Head of caudate nucleus (tissue), 42 donors: ENCODE measurements around the gene RSU1.
A peak's percentile ranks its signal among the peaks of the same experiment; 100 is the strongest.

Experiments used
- DNase-seq, 42 donors: peaks; one replicate each; pipeline versions ENCODE4 v3.0.0 to v3.0.0-alpha.2; 2020 to 2021; ENCODE audit warnings: mixed read lengths in 7 of 42
- intact Hi-C: fragments of 100-400 bp; cut with DNase I; formaldehyde crosslinking; loops from one replicate; pipeline ENCODE4 v1.15.0; 2022

Gene RSU1

DNA sequence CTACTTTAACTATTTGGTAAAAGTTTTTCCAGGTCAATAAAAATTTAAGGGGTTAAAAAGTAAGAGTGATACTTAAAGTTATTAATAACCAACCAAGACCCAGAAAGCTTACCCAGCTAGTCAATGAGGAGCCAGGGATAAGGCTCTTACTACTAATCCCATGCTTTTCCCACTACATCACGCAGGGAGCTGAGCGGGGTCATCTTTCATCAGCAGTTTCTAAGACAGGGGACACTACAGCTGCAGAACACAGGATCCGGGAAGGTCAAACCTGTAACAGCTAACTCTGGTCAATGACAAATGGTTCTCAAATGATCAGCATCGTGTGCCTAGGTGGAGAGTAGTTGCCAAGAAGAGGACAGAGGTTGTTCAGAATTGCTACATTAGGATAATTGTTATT is 65.1 kb downstream of the RSU1 start:
- no peak for DNase-seq
- intact Hi-C loops: no loop called here

DNA sequence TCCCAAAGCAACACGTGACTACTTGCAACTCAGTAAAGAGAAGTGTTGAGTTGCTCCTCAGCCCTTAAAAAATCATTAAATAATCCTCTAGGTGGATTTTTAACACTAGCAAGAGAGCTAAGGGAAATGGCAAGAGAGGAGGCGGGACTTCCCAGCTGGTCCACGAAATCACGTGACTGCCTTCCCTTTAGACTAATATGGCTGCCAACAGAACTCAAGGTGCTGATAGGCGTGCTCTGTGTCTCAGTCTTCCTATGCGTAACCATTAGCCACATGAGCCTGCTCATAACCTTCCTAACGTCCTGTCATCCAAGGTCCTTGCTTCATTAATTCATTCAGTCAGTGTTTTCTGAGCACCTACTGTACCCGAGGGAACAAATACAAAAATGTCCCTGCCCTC is 66.0 kb downstream of the RSU1 start:
- intact Hi-C loops: no loop called here
- DNase-seq: no peak

DNA sequence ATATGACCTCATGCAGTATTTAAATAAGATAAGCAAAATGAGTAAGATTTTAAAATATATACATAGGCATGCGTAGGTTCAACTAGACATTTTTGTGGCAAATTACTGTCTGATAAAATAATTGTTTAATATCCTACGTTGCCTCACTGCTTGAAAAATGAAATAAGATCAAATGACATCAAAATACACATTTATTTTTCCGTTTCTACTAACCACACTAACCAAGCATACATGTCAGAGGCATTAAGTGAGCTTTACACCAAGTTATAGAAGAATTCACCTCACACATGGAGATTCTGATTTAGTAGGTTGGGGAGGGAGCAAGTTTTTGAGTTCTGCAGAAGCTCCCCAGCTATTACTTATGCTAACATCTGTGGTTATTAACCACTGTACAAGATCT is 66.8 kb downstream of the RSU1 start:
- no peak for DNase-seq
- intact Hi-C loops: no loop called here

DNA sequence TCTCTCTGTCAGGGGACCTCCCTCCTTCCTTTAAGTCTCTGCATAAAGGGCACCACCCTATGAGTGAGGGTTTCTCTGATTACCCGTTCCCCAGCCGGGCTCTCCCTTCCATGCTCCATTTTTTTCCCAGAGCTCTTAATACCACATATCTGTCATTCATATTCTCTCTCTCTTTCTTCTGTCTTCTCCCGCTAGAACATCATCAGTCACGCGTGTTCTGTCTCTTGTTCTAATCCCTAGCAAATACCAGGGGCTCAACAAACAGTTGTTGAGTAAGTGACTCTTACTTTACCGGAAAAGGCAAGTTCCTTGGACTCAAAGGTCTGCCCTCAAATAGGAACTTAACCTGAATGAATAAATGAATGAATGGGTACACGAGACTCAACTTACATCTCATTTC is 68.5 kb downstream of the RSU1 start:
- no peak for DNase-seq
- intact Hi-C loops: no loop called here

DNA sequence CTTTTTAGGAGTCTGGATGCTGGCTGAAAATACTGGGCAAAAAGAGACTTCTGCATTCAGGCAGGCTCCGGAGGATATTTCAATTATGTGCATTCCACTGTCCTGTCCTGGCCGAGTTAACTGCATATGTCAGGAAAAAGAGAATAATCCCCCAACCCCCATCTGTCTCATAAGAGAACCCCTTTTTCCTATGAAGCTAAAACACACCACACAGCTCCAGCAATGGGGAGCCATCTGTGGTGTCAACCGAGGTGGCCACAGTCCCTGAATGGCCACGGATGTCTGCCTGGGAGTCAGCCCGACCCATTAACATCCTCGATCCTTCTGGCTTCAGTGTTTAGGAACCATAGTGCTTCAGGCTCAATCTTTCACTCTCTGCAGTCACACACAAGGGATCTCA is 70.4 kb downstream of the RSU1 start:
- intact Hi-C loops: no loop called here

DNA sequence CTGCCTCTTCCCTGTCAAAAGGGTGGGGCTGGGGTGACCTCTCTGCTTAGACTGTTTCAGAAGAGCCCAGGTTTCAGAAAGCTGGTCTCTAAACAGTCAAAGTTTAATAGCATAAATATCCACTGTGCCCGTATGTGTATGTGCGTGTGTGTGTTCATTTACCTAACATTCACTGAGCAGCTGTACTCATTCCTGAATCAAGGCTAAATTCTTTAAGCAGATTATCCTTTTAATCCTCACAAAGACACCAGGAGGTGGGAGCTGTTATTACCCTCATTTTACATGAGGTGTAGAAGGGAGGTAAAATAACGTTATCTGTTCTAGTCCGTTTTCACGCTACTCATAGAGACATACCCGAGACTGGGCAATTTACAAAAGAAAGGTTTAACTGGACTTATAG is 72.2 kb downstream of the RSU1 start:
- intact Hi-C loops: no loop called here
- no peak for DNase-seq

More for the DNA sequence above, 70.4 kb downstream of the RSU1 start:
- DNase-seq: no peak

DNA sequence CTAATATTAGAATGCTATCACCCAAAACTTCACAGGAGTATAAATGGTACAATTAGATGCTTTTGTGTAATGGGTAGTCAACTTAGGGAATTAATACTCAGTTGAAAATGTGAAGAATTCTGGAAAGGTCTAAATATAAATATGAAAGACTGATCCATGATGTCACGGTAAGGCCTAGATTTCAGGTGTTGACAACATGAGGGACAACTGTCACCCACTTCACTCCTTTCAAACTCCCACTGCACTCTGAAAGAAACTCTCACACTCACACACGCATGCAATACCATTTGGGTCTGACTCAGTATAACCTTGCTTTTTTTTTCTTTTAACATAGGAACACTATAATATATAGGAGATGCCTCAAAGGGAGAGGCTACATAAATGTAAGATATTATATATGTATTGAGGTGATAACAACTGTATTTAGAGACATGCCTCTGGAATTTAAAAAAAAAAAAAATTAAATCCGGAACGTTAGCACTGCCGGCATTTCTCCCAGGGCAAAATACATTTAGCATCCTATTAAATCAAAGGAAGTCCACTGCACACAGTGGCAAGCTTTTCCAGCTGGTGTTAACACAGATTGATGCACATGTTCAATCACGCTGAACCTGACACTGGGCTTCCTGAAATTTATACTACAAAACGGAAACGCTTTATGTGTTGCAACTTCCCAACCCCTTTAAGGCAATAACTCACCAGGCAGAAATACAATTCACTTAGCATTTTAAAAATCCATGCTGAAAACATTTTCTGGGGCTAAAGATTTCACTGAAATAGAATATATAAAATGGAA is 74.9 kb downstream of the RSU1 start:
- intact Hi-C loops: no loop called here
- DNase-seq: no peak

DNA sequence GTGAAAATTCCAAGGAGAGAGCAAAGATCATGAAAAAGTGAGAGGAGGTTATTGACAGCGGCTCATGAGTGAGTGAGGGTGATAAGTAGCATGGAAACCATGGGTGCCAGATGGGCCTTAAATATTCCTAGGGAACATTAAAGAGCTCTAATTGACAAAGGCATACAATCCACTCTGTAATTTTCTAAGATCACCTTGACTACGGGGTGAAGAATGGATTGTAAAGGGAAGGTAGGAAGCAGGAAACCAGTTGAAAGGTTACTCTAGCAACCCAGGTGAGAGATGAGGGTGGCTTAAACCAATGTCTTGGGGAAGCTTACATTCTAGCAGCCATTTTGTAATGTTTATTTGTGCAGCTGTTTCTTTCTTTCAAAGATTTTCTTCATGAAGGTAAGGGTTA is 75.7 kb downstream of the RSU1 start:
- intact Hi-C loops: no loop called here
- DNase-seq: no peak

DNA sequence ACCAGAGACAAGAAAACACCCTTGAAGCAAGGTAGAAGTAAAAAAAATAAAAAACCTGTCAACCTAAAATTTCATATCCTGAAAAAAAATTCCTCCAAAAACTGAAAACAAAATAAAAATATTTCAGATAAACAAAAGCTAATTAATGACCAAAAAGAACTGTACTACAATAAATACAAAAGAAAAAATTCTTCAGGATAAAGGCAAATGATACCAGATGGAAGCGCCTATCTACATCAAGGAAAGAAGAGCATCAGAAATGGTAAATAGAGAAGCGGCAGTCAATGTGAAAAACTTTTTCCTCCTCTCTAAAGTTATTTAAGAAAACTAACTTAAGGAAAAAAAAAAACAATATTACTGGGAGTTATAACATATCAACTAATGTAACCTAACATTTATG is 79.8 kb downstream of the RSU1 start:
- no peak for DNase-seq
- intact Hi-C loops: no loop called here

DNA sequence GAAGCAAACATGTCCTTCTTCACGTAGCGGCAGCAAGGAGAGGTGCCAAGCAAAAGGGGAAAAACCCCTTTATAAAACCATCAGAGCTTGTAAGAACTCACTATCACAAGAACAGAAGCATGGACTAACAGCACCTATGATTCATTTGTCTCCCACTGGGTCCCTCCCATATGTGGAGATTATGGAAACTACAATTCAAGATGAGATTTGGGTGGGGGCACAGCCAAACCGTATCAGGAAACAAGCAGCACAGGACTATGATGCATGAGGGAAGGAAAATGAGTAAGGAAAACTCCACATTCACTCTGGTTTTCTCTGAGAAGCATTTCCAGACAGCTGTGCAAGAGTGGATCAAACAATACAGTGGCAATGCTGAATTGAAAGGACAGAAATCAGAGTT is 81.6 kb downstream of the RSU1 start:
- intact Hi-C loops: no loop called here
- peak in 4 of 42 donors; percentile 4 to 34 (median 14) for DNase-seq

DNA sequence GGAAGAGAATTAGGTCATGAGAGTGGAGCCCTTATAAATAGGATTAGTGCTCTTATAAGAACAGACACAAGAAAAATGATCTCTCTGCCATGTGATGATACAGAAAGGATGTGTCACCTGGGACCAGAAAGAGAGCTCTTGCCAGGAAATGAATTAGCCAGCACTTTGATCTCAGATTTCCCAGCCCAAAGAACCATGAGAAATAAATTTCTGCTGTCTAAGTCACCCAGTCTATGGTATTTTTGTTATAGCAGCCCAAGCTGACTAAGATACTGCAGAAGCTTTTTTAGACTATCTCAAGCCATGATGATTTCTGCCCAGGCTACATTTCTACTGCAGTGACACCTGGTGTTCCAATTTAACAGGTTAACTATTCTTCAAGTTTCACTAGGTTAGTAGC is 84.8 kb downstream of the RSU1 start:
- DNase-seq: no peak
- intact Hi-C loops: no loop called here

DNA sequence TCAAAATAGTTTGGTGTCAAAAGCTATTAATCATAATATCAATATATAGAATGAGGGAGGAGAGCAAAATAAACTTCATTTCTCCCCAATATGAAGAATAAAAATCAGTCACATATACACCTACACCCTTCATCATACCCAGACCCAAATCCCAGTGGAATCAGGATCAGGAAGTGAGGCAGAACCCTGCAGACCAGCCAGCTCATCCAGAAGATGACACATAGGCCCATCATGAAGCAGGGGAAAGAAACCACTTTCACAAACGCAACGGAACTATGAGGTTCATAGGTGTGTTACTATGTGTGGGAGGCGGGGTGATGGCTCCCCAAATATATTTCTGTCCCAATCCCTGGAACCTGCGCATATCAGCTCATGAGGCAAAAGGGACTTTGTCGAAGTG is 89.0 kb downstream of the RSU1 start:
- DNase-seq: no peak
- intact Hi-C loops: no loop called here

DNA sequence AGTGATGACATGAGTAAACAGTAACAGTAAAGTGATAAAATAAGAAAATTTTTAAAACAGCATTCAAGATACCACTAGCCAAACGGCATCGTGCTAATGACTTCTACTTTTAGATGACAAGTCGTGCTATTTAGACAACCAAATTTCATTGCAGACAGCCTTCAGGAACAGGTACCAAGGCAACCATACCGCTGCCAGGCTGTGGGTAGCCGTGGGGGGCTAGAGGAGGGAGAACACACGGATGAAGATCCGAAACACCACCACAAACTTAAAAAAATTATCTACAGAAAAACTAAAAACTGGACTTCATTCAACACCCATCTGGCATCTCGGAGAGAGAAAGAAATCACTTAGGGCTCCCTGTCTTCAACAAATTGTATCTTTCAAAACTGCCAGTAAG is 89.6 kb downstream of the RSU1 start:
- DNase-seq: no peak
- intact Hi-C loops: no loop called here

DNA sequence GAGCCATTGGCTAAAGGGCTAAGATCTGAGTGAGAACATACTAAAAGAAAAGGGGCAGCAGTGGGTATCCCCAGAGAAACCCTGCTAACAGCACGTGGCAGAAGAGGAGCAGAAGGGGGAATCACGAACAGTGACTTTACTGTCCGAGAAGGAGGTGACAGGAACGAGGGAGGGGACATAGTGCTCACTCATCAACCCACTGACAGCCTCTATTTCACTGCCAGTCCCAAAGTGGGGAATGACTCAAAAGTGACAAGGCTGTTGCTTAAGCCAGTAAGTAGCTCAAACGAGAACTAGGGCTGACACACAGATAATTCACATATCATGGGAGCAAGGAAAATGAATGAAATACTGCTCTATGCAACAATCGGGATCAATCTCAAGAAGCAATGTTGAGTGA is 92.7 kb downstream of the RSU1 start:
- DNase-seq: peak in 1 of 42 donors; percentile 3

DNA sequence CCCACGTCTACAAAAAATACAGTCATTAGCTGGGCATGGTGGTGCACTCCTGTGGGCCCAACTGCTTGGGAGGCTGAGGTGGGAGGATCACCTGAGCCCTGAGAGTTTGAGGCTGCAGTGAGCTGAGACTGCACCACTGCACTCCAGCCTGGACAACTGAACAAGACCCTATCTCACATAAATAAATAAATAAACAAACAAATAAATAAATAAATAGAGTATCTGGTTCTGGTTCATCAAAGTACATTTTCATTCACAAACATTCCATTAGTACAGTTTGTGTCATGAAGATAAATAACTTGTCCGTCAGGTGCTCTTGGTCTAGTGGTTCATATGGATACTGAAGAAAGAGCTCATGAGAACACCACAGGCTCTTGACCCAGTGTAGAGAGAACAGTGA is 96.4 kb downstream of the RSU1 start:
- DNase-seq: no peak
- intact Hi-C loops: no loop called here

More for the DNA sequence above, 92.7 kb downstream of the RSU1 start:
- intact Hi-C loops: no loop called here

DNA sequence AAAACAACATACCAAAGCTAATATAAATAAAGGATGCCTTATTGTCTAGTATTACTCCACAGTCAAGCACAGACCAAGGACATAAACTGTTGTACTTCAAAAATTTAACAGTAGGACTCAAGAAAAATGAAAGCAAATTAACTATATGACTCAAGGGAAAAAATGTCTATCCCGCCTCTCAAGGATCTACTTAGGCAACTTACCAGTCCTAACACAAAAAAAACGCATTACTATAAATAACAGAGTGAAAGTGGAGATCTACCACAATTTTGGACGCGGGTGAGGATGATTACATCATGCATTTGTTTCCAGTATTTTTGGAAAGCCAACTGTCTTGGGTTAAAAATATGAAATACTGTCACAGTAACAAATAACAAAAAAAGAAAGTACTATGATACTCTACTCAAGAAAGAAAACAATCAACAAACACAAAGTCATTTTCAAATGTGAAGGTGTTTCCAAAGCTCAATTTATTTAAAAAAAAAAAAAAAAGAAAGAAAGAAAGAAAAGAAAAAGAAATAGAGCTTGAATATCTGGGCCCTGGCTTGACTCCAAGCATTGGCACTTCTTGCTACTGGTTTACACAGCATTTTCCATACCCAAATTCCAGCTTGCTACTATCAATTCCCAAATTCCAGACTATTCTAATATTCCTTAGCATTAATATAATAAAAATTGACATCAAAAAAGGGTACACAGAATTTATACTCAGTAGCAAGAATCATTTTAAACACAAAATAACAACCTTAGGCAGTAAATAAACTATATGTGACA is 99.4 kb downstream of the RSU1 start:
- DNase-seq: no peak
- intact Hi-C loops: no loop called here

DNA sequence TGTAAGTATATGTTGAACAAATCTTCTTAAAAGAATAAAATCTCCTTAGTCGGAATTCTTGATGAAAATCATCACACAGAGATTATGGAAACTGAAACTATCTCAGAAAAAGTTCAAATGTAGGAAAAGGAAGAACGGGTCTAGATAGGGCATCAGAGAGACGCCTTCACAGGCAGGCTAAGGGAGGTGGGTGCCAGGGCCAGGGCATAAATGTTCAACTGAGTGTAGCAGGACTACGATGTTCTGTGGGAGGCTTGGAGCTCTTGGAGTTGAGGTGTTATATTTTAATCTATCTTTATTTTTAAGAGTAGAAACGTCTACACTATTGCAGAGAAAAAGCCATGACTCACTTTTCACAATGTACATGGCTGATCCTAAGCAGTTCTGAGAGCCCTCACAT is 101.2 kb downstream of the RSU1 start:
- intact Hi-C loops: no loop called here
- no peak for DNase-seq

DNA sequence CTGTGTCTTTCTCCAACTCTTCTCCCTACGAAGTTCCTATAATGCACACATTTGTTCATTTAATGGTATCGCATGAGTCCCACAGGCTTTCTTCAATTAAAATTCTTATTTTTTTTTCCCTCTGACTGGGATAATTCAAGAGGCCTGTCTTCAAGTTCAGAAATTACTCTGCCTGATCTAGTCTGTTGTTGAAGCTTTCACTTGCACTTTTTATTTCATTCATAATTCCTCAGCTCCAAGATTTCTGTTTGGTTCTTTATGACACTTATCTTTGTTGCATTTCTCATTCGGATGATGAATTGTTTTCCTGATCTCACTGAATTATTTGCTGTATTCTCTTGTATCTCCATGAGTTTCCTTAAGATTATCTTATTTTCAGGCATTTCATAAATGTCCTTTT is 103.9 kb downstream of the RSU1 start:
- intact Hi-C loops: no loop called here

DNA sequence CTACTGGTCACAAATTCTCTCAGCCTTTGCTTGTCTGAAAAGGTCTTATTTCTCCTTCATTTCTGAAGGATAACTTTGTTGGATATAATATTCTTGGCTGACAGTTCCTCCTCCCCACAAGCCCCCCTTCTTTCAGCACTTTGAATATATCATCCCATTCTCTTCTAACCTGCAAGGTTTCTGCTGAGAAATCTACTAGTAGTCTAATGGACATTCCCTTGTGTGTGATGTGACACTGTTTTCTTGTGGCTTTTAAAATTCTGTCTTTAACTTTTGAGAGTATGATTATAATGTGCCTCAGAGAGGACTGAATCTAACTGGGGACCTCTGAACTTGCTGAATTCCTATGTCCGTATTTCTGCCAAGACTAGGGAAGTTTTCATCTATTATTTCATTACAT is 104.3 kb downstream of the RSU1 start:
- DNase-seq: no peak
- intact Hi-C loops: no loop called here

More for the DNA sequence above, 103.9 kb downstream of the RSU1 start:
- DNase-seq: no peak

DNA sequence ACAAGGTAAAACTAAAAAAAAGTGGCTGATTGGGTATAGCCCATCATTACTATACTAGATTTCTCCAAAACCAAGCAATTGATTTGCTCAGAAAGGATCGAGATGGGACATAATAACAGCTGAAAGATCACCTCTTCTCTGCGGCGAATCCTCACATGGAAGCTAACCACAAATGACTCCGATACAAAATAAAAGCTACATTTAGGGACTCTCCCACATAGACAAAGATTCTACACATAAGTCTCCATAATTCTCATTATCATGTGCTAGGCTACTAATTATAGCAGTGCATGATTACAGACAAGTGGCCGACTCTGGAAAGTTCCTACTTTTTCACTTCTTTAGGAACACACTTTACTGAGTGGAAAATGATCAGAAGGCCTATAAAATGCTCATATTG is 116.9 kb downstream of the RSU1 start:
- intact Hi-C loops: no loop called here
- DNase-seq: no peak
